Mesothelial cell of epicardium (in vitro differentiated cells): ENCODE data around the gene RNLS. TPM values are rescaled to one million over a fixed set of nuclear protein-coding genes. Genes with fewer than 3 reads are reported as not detected.

ENCODE experiments used
- DNase-seq, 2 experiments: peaks; one replicate each; pipeline ENCODE4 v3.0.0; 2021; ENCODE audit warnings: low spot score in 2 of 2; ENCODE audit not compliant: unreplicated experiment in 2 of 2
- H3K27ac Mint-ChIP-seq: 2 replicates; pipeline ENCODE4 v1.8.0; 2021; ENCODE audit warnings: mixed read lengths
- H3K27me3 Mint-ChIP-seq: 2 replicates; pipeline ENCODE4 v1.8.0; 2021; ENCODE audit warnings: low read depth, mixed read lengths
- H3K36me3 Mint-ChIP-seq: 2 replicates; pipeline ENCODE4 v1.8.0; 2021; ENCODE audit warnings: mixed read lengths
- H3K4me1 Mint-ChIP-seq: 2 replicates; pipeline ENCODE4 v1.8.0; 2021; ENCODE audit warnings: mixed read lengths
- H3K4me3 Mint-ChIP-seq: 2 replicates; pipeline ENCODE4 v1.8.0; 2021; ENCODE audit warnings: mild to moderate bottlenecking, moderate library complexity, mixed read lengths
- H3K9me3 Mint-ChIP-seq: 2 replicates; pipeline ENCODE4 v1.8.0; 2021; ENCODE audit warnings: mixed read lengths
- CTCF ChIP-seq: fragments of 200-600 bp; sonication (generic); IDR thresholded peaks from one replicate; pipeline ENCODE4 v1.5.0; 2021; ENCODE audit warnings: antibody characterized with exemption; ENCODE audit not compliant: unreplicated experiment
- total RNA-seq: library from RNA; stranded (reverse); gene quantifications from 3 replicates; pipeline ENCODE4 v1.2.1, GENCODE V29; 2021

Gene RNLS
- total RNA-seq, 1 donor from 2014 or later: 9.4 TPM

- no peak overlapping the region for H3K4me3 Mint-ChIP-seq
- H3K4me1 Mint-ChIP-seq: no peaks in the 10 kb centered on the region
- H3K27me3 Mint-ChIP-seq: peaks cover 10% of the 10 kb centered on the region
- no peak for DNase-seq
- peaks cover 6% of the 10 kb centered on the region for H3K9me3 Mint-ChIP-seq
- no peak for TF ChIP-seq CTCF
- no peaks in the 10 kb centered on the region for H3K36me3 Mint-ChIP-seq
- H3K27ac Mint-ChIP-seq: no peak overlapping the region
Measured at GRCh38 chr10:88617772-88618300, 34.7 kb upstream of the RNLS start.

DNA sequence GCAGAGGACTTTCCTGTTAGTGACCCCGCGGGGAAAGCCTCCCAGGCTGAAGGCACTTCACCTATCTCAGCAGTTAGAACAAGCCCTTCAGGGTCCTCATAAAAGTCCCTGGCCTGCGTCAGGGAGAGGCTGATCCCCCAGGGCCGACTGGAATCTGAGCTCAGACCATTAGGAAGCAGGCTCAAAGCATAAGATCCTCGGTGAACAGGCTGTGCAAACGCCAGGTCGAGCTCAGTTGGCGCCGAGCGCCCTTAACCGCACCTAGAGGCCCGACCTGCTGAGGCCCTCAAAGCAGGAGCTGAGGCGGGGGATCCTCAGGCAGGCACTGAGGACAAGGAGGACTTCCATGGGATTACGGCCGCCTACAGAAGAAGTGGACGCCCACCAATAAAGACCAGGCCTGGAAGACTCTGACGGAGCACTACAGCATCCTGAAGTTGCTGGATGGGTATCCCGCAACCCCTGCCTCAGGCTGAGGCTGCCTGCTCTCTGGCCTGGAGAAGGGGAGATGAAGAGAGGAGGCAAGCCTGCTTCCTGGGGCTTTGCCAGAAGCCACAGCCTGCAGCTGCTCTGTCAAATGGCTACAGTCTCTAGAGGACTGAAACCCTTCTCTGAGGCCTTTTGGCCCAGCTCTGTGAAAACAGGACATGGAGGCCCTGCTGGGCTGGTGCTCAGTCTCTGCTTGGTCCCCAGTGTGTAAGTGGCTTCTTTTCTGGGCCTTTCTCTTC lies 33.3 kb upstream of the RNLS start:
- Mint-ChIP-seq H3K9me3 (peaks cover 11% of the 10 kb centered on the region), H3K36me3 (no peaks in the 10 kb centered on the region), H3K4me1 (no peaks in the 10 kb centered on the region), H3K27ac (no peak overlapping the region), H3K27me3 (peaks cover 11% of the 10 kb centered on the region), H3K4me3 (no peak overlapping the region)
- no peak for DNase-seq
- no peak for TF ChIP-seq CTCF

DNA sequence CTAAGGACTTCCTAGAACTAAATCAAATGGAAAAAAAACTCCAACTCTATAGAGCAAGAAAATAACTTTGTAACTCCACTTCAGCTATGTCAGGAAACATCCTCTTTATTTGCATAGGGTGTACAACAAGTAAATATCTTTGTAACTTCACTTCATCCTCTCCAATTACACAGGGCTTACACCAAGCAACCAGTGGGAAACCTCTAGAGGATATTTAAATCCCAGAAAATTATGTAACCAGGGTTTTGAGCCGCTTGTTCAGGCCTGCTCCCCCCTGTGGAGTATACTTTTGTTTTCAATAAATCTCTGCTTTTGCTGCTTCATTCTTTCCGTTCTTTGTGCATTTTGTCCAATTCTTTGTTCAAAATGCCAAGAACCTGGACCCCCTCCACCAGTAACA lies 25.7 kb upstream of the RNLS start:
- no peak for TF ChIP-seq CTCF
- Mint-ChIP-seq H3K27ac (no peak overlapping the region), H3K4me1 (no peaks in the 10 kb centered on the region), H3K36me3 (no peaks in the 10 kb centered on the region), H3K4me3 (no peak overlapping the region), H3K27me3 (peaks cover 32% of the 10 kb centered on the region), H3K9me3 (peaks cover 9% of the 10 kb centered on the region)
- DNase-seq: no peak

DNA sequence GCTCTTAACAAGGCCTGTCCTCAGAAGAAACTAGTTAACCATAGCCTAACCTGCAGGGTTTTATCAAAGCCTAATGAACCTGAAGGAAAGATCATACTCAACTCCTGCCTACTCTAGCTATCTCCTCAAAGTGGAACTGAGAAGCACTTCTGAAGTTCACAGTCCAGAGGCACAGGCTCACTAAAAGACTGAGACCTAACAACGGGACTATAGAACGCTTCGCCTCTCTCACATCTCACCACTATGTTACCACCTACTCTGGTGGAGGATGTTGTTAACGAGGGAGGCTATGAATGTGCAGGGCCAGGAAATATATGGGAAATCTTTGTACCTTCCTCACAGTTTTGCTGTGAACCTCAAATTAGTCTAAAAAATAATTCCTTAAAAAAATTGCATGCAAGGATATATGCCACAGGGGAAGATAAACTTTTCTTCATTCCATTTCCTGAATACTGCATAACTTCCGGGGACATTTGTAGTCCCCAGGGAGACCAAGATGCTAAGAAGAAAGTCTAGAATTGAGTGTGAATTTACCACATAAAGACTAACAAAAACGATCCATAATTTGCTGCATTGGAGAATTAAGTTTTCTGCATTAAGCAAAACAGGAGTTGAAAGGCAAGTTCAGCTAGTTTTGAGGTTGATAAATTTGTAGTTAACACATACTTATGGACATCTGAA lies 25.1 kb upstream of the RNLS start:
- no peak for TF ChIP-seq CTCF
- H3K4me3 Mint-ChIP-seq: no peak overlapping the region
- peaks cover 32% of the 10 kb centered on the region for H3K27me3 Mint-ChIP-seq
- peaks cover 9% of the 10 kb centered on the region for H3K9me3 Mint-ChIP-seq
- H3K36me3 Mint-ChIP-seq: no peaks in the 10 kb centered on the region
- no peaks in the 10 kb centered on the region for H3K4me1 Mint-ChIP-seq
- DNase-seq: no peak
- H3K27ac Mint-ChIP-seq: no peak overlapping the region

- H3K36me3 Mint-ChIP-seq: no peaks in the 10 kb centered on the region
- no peaks in the 10 kb centered on the region for H3K4me1 Mint-ChIP-seq
- H3K27me3 Mint-ChIP-seq: peaks cover 13% of the 10 kb centered on the region
- no peak overlapping the region for H3K4me3 Mint-ChIP-seq
- DNase-seq: no peak
- TF ChIP-seq CTCF: no peak
- no peaks in the 10 kb centered on the region for H3K9me3 Mint-ChIP-seq
- no peak overlapping the region for H3K27ac Mint-ChIP-seq
Measured at GRCh38 chr10:88598055-88598454, 14.9 kb upstream of the RNLS start.
